Dendritic cell treated with granulocyte-macrophage colony-stimulating factor and Interleukin-4, amounts not matched to agents 40 ng/mL and 50 ng/mL, for 4 days (primary cell): ENCODE data around the gene CAMKK1.

ENCODE experiments used
- H3K27ac Mint-ChIP-seq: one replicate; pipeline ENCODE4 v1.8.0; 2022; ENCODE audit warnings: mild to moderate bottlenecking, mixed read lengths
- H3K27me3 Mint-ChIP-seq: one replicate; pipeline ENCODE4 v1.8.0; 2022; ENCODE audit warnings: mild to moderate bottlenecking, mixed read lengths
- H3K36me3 Mint-ChIP-seq: one replicate; pipeline ENCODE4 v1.8.0; 2022; ENCODE audit warnings: low read depth, mixed read lengths
- H3K4me1 Mint-ChIP-seq: one replicate; pipeline ENCODE4 v1.8.0; 2022; ENCODE audit warnings: low read depth, mixed read lengths
- H3K4me3 Mint-ChIP-seq: one replicate; pipeline ENCODE4 v1.8.0; 2022; ENCODE audit warnings: mild to moderate bottlenecking, moderate library complexity, mixed read lengths
- H3K9me3 Mint-ChIP-seq: one replicate; pipeline ENCODE4 v1.8.0; 2022; ENCODE audit warnings: mixed read lengths
- intact Hi-C: fragments of 100-400 bp; cut with micrococcal nuclease; formaldehyde crosslinking; loops from one replicate; pipeline ENCODE4 v1.15.0; 2022

Gene CAMKK1

GRCh38 chr17:3887394-3887793, 5.5 kb downstream of the CAMKK1 start:
- Mint-ChIP-seq H3K27ac (peak overlapping the region; percentile 4), H3K27me3 (peaks cover 28% of the 10 kb centered on the region), H3K4me3 (no peak overlapping the region), H3K36me3 (peaks cover 32% of the 10 kb centered on the region), H3K9me3 (no peaks in the 10 kb centered on the region), H3K4me1 (peaks cover 85% of the 10 kb centered on the region)
- intact Hi-C loops, result no loop called here

- H3K36me3 Mint-ChIP-seq, result peaks cover 36% of the 10 kb centered on the region
- no peaks in the 10 kb centered on the region for H3K9me3 Mint-ChIP-seq
- peak overlapping the region; percentile 4 for H3K27ac Mint-ChIP-seq
- intact Hi-C loops, result no loop called here
- H3K4me1 Mint-ChIP-seq, result peaks cover 80% of the 10 kb centered on the region
- H3K4me3 Mint-ChIP-seq, result peak overlapping the region; percentile 43
- H3K27me3 Mint-ChIP-seq, result peaks cover 28% of the 10 kb centered on the region
Observed at GRCh38 chr17:3886776-3887175, 6.1 kb downstream of the CAMKK1 start.

GRCh38 chr17:3885970-3886369, 6.9 kb downstream of the CAMKK1 start:
- intact Hi-C loops, result no loop called here
- H3K4me1 Mint-ChIP-seq, result peaks cover 72% of the 10 kb centered on the region
- H3K9me3 Mint-ChIP-seq, result no peaks in the 10 kb centered on the region
- H3K36me3 Mint-ChIP-seq, result peaks cover 44% of the 10 kb centered on the region
- no peak overlapping the region for H3K4me3 Mint-ChIP-seq
- peaks cover 24% of the 10 kb centered on the region for H3K27me3 Mint-ChIP-seq
- H3K27ac Mint-ChIP-seq, result no peak overlapping the region

- Mint-ChIP-seq H3K36me3 (peaks cover 47% of the 10 kb centered on the region), H3K27ac (no peak overlapping the region), H3K9me3 (no peaks in the 10 kb centered on the region), H3K27me3 (peaks cover 21% of the 10 kb centered on the region), H3K4me3 (no peak overlapping the region), H3K4me1 (peaks cover 65% of the 10 kb centered on the region)
- intact Hi-C loops, result no loop called here
Observed at GRCh38 chr17:3885271-3885670, 7.6 kb downstream of the CAMKK1 start.

- peaks cover 58% of the 10 kb centered on the region for H3K36me3 Mint-ChIP-seq
- intact Hi-C loops, result no loop called here
- H3K4me1 Mint-ChIP-seq, result peaks cover 54% of the 10 kb centered on the region
- peaks cover 20% of the 10 kb centered on the region for H3K27me3 Mint-ChIP-seq
- H3K27ac Mint-ChIP-seq, result no peak overlapping the region
- no peak overlapping the region for H3K4me3 Mint-ChIP-seq
- no peaks in the 10 kb centered on the region for H3K9me3 Mint-ChIP-seq
Observed at GRCh38 chr17:3884188-3884587, 8.7 kb downstream of the CAMKK1 start.

- Mint-ChIP-seq H3K4me1 (peaks cover 37% of the 10 kb centered on the region), H3K9me3 (no peaks in the 10 kb centered on the region)
Observed at GRCh38 chr17:3882276-3882675, 10.6 kb downstream of the CAMKK1 start.

GRCh38 chr17:3880983-3881382, 11.9 kb downstream of the CAMKK1 start:
- no peaks in the 10 kb centered on the region for H3K9me3 Mint-ChIP-seq
- peaks cover 25% of the 10 kb centered on the region for H3K4me1 Mint-ChIP-seq
- H3K4me3 Mint-ChIP-seq, result no peak overlapping the region
- intact Hi-C loops, result no loop called here
- peaks cover 15% of the 10 kb centered on the region for H3K27me3 Mint-ChIP-seq
- H3K36me3 Mint-ChIP-seq, result peaks cover 87% of the 10 kb centered on the region
- no peak overlapping the region for H3K27ac Mint-ChIP-seq

More at GRCh38 chr17:3882276-3882675, 10.6 kb downstream of the CAMKK1 start:
- Mint-ChIP-seq H3K27ac (no peak overlapping the region), H3K4me3 (no peak overlapping the region), H3K27me3 (peaks cover 18% of the 10 kb centered on the region), H3K36me3 (peaks cover 74% of the 10 kb centered on the region)
- intact Hi-C loops, result no loop called here

GRCh38 chr17:3879591-3880417, 13.0 kb downstream of the CAMKK1 start:
- Mint-ChIP-seq H3K27ac (no peak overlapping the region), H3K36me3 (peaks cover 90% of the 10 kb centered on the region), H3K27me3 (peaks cover 10% of the 10 kb centered on the region), H3K4me1 (peaks cover 13% of the 10 kb centered on the region), H3K4me3 (no peak overlapping the region), H3K9me3 (no peaks in the 10 kb centered on the region)
- intact Hi-C loops, result no loop called here

GRCh38 chr17:3879186-3879585, 13.7 kb downstream of the CAMKK1 start:
- H3K4me1 Mint-ChIP-seq, result peaks cover 7% of the 10 kb centered on the region
- no peak overlapping the region for H3K4me3 Mint-ChIP-seq
- no peak overlapping the region for H3K27ac Mint-ChIP-seq
- peaks cover 6% of the 10 kb centered on the region for H3K27me3 Mint-ChIP-seq
- H3K36me3 Mint-ChIP-seq, result peaks cover 86% of the 10 kb centered on the region
- no peaks in the 10 kb centered on the region for H3K9me3 Mint-ChIP-seq
- intact Hi-C loops, result no loop called here

- no peaks in the 10 kb centered on the region for H3K27me3 Mint-ChIP-seq
- intact Hi-C loops, result no loop called here
- H3K27ac Mint-ChIP-seq, result no peak overlapping the region
- H3K9me3 Mint-ChIP-seq, result no peaks in the 10 kb centered on the region
- no peak overlapping the region for H3K4me3 Mint-ChIP-seq
- no peaks in the 10 kb centered on the region for H3K4me1 Mint-ChIP-seq
- H3K36me3 Mint-ChIP-seq, result peaks cover 86% of the 10 kb centered on the region
Observed at GRCh38 chr17:3877220-3877619, 15.6 kb downstream of the CAMKK1 start.

- H3K4me1 Mint-ChIP-seq, result peaks cover 8% of the 10 kb centered on the region
- intact Hi-C loops, result no loop called here
- H3K27ac Mint-ChIP-seq, result no peak overlapping the region
- no peaks in the 10 kb centered on the region for H3K27me3 Mint-ChIP-seq
- H3K9me3 Mint-ChIP-seq, result no peaks in the 10 kb centered on the region
- no peak overlapping the region for H3K4me3 Mint-ChIP-seq
- peaks cover 91% of the 10 kb centered on the region for H3K36me3 Mint-ChIP-seq
Observed at GRCh38 chr17:3875317-3875716, 17.5 kb downstream of the CAMKK1 start.

- Mint-ChIP-seq H3K4me3 (no peak overlapping the region), H3K9me3 (no peaks in the 10 kb centered on the region), H3K4me1 (peaks cover 8% of the 10 kb centered on the region), H3K27ac (no peak overlapping the region), H3K36me3 (peaks cover 89% of the 10 kb centered on the region), H3K27me3 (no peaks in the 10 kb centered on the region)
- intact Hi-C loops, result no loop called here
Observed at GRCh38 chr17:3873862-3874261, 19.0 kb downstream of the CAMKK1 start.

GRCh38 chr17:3870871-3871306, 22.0 kb downstream of the CAMKK1 start:
- Mint-ChIP-seq H3K4me3 (no peak overlapping the region), H3K36me3 (peaks cover 92% of the 10 kb centered on the region), H3K27ac (no peak overlapping the region), H3K27me3 (no peaks in the 10 kb centered on the region), H3K4me1 (peaks cover 8% of the 10 kb centered on the region), H3K9me3 (no peaks in the 10 kb centered on the region)
- intact Hi-C loops, result no loop called here

- Mint-ChIP-seq H3K27me3 (no peaks in the 10 kb centered on the region), H3K36me3 (peaks cover 79% of the 10 kb centered on the region), H3K4me1 (peaks cover 8% of the 10 kb centered on the region), H3K9me3 (no peaks in the 10 kb centered on the region), H3K27ac (no peak overlapping the region), H3K4me3 (no peak overlapping the region)
- intact Hi-C loops, result loop anchor here (10.0 kb wide), 1 partner anchor 137 kb away; no protein-coding TSS in a partner anchor
Observed at GRCh38 chr17:3867606-3868005, 25.2 kb downstream of the CAMKK1 start.
